ENCODE data around the gene NPEPL1.
"Not testable (repeated sequence)": the region's sequence is repeated elsewhere in the genome, so short reads cannot be mapped to it uniquely, and the experiment has no call there.

The NPEPL1 gene

GRCh38 chr20:58745391-58745790 is 52.8 kb downstream of the NPEPL1 start:
- no peak for DNase-seq

- DNase-seq, result no peak
These were observed 54.0 kb downstream of the NPEPL1 start for GRCh38 chr20:58746620-58747019.

GRCh38 chr20:58747211-58747610 is 54.6 kb downstream of the NPEPL1 start:
- no peak for DNase-seq

GRCh38 chr20:58748618-58749017 is 56.0 kb downstream of the NPEPL1 start:
- DNase-seq, result no peak

DNA sequence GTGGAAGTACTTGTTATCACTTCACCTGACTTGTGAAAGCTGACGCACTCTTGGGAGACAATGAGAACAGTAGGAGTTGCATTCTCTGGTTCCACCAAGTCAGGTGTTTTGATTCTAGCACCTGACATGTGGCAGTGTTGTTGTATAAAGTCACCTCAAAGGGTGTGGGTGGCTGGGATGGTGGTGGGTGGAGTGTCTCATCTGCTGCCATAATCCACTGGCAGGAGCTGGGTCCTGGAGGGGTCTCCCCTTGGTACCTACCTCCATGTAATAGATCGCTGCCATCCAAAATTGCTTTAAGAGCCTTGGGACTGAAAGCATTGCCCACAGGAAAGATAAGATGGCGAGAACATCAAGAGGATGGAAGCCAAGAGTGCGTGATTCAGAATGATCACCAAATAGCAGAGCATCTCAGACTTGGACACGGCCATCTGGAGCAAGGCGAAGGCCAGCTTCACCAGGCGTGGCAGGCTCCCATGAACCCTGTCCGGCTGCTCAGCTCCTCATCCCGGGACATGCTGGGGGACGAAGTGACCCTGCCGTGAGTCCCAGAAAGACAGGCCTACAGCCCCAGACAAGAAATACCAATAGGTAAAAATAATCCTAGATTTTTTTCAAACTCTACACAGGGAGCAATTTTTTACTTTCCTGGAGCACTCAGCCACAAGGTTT is 56.6 kb downstream of the NPEPL1 start:
- DNase-seq, result no peak

DNA sequence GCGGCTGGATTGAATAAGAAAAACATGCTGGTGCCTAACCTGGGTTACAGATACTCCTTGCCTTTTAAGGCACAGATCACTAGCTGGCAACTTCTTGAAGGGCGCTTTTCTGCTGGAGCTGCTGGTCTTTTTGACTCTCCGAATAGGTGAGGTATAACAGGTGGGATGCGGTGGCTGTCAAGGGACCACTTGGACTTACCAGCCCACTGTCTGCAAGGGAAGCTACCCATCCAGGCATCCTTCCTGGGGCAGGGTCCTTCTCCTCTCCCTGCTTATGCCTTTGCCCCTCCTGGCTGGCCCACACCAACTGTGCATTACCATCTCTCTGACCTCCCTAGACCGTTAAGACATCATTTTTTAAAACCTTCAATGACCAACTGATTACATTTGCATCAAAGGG is 57.4 kb downstream of the NPEPL1 start:
- no peak for DNase-seq

DNA sequence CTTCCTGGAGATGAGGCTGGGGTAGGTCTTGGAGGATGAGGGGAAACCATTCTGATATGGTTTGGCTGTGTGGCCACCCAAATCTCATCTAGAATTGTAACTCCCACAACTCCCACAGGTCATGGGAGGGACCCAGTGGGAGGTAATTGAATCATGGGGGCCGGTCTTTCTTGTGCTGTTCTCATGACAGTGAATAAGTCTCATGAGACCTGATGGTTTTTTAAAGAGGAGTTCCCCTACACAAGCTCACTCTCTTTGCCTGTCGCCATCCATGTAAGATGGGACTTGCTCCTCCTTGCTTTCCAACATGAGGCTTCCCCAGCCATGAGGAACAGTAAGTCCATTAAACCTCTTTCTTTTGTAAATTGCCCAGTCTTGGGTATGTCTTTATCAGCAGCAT is 58.1 kb downstream of the NPEPL1 start:
- DNase-seq, result not testable (repeated sequence)

GRCh38 chr20:58751979-58752378 is 59.4 kb downstream of the NPEPL1 start:
- no peak for DNase-seq

DNA sequence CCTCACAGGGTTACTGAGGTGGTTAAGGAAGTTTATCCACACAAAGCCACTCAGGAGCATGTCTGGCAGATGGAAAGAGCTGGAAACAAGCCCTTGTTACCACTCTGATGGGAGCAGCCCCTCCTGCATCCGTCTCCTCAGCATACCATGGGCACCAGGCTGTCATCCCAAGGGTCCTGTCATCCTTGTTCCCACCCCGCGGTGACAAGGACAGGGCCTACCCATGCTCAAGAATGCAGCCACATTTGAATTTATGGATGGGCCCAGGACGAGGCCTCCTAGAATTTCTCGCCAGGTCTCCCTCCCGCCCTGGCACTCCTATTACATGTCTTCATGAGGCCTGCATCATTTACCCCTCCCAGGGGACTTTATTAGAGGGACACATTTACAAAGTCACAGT is 60.0 kb downstream of the NPEPL1 start:
- no peak for DNase-seq

GRCh38 chr20:58753267-58753921 is 60.8 kb downstream of the NPEPL1 start:
- no peak for DNase-seq

GRCh38 chr20:58753922-58754551 is 61.4 kb downstream of the NPEPL1 start:
- no peak for DNase-seq

DNA sequence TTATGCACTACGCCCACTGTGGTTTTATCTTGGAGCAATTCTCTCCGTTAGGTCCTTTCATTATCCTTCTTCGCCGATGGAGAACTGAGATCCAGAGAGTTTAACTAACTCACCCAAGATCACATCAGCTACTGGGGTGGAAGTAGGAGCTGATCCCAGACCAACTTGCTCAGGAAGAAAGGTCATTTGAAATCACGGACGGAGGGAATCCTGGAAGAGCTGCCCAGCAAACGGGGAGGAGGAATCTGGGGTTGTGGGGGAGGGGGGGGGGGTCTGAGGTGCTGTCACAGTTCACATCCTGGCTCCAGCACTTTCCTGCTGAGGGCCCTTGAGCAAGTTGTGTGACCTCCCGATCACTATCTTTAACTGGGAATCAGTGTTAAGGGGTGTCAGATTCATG is 62.0 kb downstream of the NPEPL1 start:
- DNase-seq, result no peak

GRCh38 chr20:58755062-58755697 is 62.6 kb downstream of the NPEPL1 start:
- DNase-seq, result no peak

- no peak for DNase-seq
These were observed 63.3 kb downstream of the NPEPL1 start for GRCh38 chr20:58755766-58756449.

GRCh38 chr20:58756450-58756775 is 63.8 kb downstream of the NPEPL1 start:
- no peak for DNase-seq

DNA sequence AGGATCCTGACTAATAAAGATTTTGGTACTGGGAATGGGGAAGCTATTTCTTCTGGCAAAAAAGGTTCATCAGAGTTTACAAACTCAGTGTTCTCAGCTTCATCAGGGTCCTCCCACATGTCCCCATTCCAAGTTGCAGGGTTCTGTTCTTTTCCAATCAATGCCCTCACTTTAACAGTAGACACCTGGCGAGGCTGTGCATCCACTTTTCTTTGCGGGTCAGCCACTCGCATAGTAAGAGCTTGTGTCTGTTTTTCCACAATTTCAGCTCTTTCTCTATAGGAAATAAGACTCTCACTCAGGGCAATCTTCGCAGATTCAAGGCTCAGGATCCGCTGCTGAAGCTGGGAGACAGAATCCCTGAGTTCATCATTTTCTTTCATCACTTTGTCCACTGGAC is 65.0 kb downstream of the NPEPL1 start:
- DNase-seq, result not testable (repeated sequence)

- DNase-seq, result no peak
These were observed 67.3 kb downstream of the NPEPL1 start for GRCh38 chr20:58759947-58760346.

GRCh38 chr20:58760856-58761255 is 68.3 kb downstream of the NPEPL1 start:
- no peak for DNase-seq

DNA sequence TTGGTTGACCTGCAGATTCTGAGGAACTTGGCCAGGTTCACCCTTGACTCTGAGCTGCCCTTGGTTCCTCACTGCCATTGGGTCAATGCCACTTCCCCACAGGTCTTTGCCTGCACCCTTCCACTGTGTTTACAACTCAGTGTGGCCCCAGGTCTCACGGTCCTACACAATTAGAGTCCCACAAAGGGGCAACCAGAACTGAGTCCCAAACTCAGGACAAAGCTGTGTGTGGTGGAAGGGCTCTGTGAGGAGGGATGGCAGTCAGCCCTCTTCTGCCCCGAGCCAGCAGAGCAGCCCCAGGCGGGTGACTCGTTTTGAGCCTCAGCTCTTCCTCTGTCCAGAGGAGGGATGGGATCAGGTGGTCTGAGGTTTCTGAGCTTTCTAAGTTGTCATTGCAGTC is 69.5 kb downstream of the NPEPL1 start:
- DNase-seq, result no peak

GRCh38 chr20:58763076-58763475 is 70.5 kb downstream of the NPEPL1 start:
- no peak for DNase-seq

Data from effector CD4-positive, alpha-beta T cell (primary cell).